Measurements from ENCODE around the gene ESRRA. TPM values are rescaled to one million over a fixed set of nuclear protein-coding genes. Genes with fewer than 3 reads are reported as not detected.

Gene ESRRA
- total and polyA plus RNA-seq, 2 of the 8 experiments (the other 6 are each of a cell fraction or from before 2014, with no cell fraction given) = 18.2 to 37.0 TPM

DNA sequence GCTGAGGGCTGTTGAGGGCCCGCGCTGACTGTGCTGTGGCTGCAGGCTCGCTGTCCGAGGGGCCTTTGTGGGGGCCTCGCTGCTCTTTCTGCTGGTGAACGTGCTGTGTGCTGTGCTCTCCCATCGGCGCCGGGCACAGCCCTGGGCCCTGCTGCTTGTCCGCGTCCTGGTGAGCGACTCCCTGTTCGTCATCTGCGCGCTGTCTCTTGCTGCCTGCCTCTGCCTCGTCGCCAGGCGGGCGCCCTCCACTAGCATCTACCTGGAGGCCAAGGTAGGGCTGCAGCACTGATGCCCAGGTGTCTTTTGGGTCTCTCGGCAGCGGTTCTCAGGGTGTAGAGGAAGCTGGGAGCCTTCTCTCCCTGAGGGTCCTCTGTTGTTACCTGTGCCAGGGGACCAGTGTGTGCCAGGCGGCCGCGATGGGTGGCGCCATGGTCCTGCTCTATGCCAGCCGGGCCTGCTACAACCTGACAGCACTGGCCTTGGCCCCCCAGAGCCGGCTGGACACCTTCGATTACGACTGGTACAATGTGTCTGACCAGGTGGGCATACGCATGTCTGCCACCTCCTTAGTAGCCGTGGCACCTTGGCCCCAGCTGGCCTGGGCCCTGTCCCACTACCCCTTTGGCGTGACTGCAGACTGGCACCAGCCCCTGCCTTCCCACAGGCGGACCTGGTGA, 17.5 kb upstream of the ESRRA start (continued):
- no peak for TF ChIP-seq NANOG (IDR thresholded peaks at IDR 0.05; ENCODE audit: insufficient read depth, low read depth, low read length, poor library complexity, severe bottlenecking)
- no peak for TF ChIP-seq CBX8 (IDR thresholded peaks at IDR 0.05; ENCODE audit: borderline replicate concordance, low read depth, low read length)
- TF ChIP-seq POLR2A (IDR thresholded peaks at IDR 0.05; ENCODE audit: control extremely low read depth in 1 of 2, low read depth in 2 of 2, low read length in 2 of 2) = no peak
- no peak for TF ChIP-seq SUZ12 (IDR thresholded peaks at IDR 0.05; ENCODE audit: low read length)
- TF ChIP-seq SP1 (IDR thresholded peaks at IDR 0.05; ENCODE audit: low read depth, low read length) = no peak
- TF ChIP-seq KDM1A (IDR thresholded peaks at IDR 0.05; ENCODE audit: borderline replicate concordance, low read length) = no peak
